NCI-H2081 treated with DMSO at 0.1 percent for 48 hours (cell line): ENCODE measurements around the gene ZNF555.
A peak's percentile ranks its signal among the peaks of the same experiment; 100 is the strongest.
"Not testable (repeated sequence)": the region's sequence is repeated elsewhere in the genome, so short reads cannot be mapped to it uniquely, and the experiment has no call there.

Experiments
- DNase-seq: peaks from one replicate; lab custom pipeline; 2025; lab: John Stamatoyannopoulos, UW

The ZNF555 gene

GRCh38 chr19:2867025-2867991, 26.0 kb downstream of the ZNF555 start, which contains the start of gene ZNF556:
Gene ZNF556, plus strand, starts transcription at chr19:2867335. Its CDS starts 87 bp downstream, at chr19:2867422.
- no peak for DNase-seq

GRCh38 chr19:2869618-2870017, 28.3 kb downstream of the ZNF555 start:
- no peak for DNase-seq

GRCh38 chr19:2872175-2872574, 30.9 kb downstream of the ZNF555 start:
- DNase-seq = not testable (repeated sequence)

DNA sequence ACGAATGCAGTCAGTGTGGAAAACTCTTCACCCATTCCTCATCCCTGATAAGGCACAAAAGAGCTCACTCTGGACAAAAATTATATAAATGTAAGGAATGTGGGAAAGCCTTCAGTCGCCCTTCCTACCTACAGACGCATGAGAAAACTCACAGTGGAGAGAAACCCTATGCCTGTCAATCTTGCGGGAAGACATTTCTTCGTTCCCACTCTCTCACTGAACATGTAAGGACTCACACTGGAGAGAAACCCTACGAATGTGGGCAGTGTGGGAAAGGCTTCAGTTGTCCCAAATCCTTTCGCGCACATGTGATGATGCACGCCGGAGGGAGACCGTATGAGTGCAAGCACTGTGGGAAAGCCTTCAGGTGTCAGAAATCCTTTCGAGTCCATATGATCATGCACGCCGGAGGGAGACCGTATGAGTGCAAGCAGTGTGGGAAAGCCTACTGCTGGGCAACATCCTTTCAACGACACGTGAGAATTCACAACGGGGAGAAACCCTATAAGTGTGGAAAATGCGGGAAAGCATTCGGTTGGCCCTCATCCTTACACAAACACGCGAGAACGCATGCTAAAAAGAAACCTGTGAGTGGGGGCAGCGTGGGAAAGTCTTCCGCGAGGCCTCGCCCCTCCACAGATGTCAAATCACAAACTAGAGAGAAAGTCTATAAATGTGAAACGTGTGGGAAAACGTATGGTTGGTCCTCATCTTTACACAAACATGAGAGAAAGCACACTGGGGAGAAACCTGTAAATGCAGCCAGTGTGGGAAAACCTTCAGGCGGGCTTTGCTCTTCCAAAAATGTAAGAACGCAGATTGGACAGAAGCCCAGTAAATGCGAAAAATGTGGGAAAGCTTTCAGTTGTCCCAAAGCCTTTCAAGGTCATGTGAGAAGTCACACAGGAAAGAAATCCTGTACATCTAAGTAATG, 36.4 kb downstream of the ZNF555 start:
- no peak for DNase-seq

DNA sequence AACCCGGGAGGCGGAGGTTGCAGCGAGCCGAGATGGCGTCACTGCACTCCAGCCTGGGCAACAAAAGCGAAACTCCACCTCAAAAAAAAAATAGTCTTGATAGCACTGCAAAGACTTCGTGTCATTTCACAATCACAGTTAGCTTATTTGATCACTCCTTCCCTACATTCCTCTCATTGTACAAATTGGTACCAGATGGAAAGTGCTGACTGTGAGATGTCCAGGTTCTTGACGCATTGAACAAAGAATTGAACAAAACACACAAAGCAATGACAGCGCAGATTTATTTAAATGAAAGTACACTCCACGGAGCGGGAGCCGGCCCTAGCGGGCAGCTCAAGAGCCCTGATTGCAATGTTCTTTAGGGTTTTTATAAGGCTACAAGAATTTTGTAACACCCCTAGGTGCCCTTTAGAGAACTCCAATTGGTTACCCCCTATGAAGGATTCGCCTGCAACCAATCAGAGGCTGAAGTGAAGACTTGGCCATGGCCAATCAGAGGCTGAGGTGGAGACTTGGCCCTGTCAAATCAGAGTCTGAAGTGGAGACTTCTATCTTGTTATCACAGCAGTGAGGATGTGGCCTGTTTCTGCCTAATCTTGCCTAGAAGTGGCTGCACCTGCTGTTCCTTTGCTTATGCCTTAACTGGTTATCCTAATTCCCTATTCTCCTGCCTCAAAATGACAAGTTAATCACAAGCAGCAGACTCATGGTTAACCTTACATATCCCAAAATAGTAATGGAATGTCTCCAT, 42.6 kb downstream of the ZNF555 start:
- no peak for DNase-seq

GRCh38 chr19:2885736-2886135, 44.5 kb downstream of the ZNF555 start:
- no peak for DNase-seq

DNA sequence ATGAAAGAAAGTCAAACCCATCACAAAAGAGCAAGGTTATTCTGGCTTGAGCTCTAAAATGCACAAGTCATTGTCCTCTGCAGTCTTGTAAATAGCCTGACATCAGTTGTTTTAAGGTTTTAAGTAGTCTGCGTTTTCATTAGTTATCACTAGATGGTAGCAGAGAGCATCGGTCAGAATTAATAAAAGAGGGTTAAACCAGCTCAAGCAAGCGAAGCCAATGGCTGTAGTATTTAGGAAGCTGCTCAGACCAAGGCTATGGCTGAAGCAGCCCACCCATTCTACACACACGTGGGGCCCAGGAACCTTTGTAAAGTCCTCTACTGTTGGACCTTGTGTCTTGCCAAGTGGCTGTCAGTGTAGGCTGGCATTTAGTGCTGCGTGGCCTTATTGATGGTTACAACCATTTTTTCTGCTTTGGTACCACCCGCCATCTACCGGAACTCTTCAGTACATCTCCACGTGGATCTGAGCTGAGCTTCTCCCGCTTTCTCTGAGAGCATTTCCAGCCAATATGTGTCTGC, 46.2 kb downstream of the ZNF555 start:
- DNase-seq = peak; percentile 66

GRCh38 chr19:2888731-2889224, 47.5 kb downstream of the ZNF555 start:
- no peak for DNase-seq

DNA sequence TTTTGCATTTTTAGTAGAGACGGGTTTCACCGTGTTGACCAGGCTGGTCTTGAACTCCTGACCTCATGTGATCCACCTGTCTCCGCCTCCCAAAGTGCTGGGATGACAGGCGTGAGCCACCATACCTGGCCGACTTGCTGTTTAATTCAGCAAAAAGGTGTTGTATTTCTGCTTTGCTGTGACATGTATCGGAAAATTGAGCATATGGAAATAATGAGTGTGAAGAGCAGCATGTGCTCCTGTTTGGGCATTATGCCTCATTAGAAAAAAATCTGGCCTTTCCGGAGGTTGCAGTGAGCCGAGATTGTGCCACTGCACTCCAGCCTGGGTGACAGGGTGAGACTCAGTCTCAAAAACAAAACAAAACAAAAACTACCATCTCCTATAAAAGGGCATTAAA, 49.3 kb downstream of the ZNF555 start:
- not testable (repeated sequence) for DNase-seq

DNA sequence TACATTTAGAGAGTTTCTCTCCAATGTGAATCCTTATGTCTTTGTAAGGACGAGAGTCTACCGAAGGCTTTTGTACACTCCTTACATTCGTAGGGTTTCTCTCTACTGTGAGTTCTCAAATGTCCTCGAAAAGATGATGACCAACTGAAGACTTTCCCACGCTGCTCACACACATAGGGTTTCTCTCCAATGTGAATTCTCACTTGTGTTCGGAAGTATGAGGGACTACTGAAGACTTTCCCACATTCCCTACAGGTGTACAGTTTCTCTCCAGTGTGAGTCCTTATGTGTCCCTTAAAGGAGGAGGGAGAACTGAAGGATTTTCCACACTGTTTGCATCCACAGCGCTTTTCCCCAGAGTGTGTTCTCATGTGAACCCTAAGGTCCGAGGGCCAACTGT, 55.4 kb downstream of the ZNF555 start:
- DNase-seq = no peak

DNA sequence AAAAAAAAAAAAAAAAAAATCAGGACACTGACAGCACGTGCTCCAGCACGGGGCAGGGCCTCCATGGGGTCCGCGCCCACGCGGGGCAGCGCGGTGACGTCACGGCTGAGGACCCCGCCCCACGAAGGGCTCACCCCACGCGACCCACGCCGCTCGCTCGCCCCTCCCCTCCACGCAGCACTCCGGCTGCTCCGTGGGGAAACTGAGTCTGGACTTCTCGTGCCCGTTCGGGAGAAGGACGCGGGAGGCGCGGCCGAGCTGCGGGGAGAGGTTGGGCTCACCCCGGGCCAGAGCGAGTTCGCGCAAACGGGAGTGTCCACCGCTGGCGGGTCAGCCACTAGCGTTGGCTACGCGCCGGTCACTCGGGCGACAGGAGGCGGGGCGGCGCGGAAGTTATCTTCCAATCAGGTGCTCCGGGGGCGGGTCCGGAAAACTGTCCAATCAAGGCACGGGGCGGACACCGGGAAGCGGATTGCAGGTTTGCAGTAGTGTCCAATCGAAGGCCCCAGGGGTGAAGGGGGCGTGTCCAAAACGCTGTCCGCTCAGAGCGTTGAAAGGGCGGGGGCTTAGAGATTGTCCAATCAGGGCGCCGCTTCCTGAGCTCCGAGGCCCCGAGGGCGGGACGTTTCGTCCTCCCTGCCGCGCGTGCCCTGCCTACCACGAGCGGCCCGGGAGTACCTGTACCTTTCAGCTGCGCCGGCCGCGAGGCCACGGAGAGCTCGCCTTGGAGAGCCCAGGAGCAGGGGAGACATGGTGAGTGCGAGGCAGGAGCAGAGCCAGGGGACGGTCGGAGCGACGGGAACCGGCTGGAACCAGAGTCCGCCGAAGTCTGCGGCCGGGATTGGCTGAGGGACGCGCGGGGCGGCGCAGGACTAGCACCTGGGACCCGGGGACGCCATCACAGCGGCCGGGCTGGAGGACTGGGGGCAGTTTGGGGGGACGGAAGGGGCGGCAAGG, 59.3 kb downstream of the ZNF555 start, which contains the start of gene ZNF57:
Gene ZNF57, plus strand, starts transcription at position 633 of the 957 bp plus-strand sequence. Its CDS starts 118 bp downstream, at position 751.
- peak; percentile 87 for DNase-seq

DNA sequence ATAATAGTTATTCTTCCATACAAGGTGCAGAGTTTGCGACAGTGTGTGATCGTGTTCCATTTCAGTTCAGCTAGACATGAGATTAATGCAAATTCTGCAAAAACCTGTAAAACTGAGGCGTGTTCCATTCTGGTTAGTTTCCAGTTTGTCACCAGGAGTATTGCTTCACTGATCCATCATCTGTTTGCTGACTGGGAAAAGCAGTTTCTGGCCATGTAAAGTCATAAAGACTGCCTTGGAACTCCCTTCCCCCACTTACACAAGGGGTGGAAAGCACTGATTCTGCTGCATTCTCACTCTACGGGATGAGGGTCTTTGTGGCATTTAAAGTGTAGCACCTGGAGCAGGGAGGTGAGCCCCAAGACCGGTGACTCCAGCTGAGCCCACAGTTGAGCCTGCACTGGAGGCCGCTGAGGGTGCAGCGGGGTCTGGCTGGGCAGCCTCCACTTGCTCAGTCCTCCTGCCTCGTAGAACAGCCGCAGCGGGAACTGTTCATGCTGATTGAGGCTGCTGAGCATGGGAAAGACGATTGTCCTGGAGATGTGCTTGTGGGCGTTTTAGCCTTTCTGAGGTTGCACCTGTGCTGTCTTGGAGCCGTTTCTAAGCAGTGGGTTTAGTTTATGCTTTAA, 61.4 kb downstream of the ZNF555 start:
- DNase-seq = no peak

GRCh38 chr19:2903326-2903725, 62.1 kb downstream of the ZNF555 start:
- DNase-seq = not testable (repeated sequence)

GRCh38 chr19:2905918-2906519, 64.7 kb downstream of the ZNF555 start:
- DNase-seq = no peak

DNA sequence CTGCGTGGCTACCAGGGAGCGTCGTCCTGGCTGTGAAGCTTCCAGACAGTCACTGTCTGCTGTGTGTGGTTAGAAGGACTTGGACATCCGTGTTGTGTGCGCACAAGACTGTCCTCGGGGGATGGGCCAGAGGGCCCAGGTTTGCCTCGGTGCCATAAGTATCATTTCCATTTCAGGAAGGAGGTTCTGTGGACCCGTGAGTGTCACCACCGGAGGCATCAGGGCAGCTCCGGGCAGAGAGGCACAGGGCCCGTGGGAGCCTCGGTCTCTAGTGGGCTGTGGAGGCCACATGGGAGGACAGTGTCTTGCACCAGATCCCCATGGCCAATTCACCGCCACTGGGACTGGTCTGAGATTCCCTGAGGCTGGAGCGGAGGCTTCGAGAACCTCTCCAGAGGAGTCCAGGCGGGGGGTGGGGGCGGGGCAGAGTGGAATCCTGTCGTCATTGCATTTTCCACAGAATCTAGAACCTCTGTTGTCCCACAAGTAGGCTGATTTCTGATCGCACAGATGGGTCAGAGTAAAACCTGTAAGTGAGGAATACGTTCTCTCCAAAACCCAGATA, 65.4 kb downstream of the ZNF555 start:
- DNase-seq = no peak
